GM19463 (cell line): Measurements from ENCODE around the gene PCDHGA9.
"Not testable (repeated sequence)": the region's sequence is repeated elsewhere in the genome, so short reads cannot be mapped to it uniquely, and the experiment has no call there.

Experiments used
- ATAC-seq: cut with Tn5 transposase; IDR thresholded peaks from one replicate; pipeline ENCODE4 v1.9.1; 2021; ENCODE audit warnings: mild to moderate bottlenecking, moderate library complexity; ENCODE audit not compliant: unreplicated experiment

The PCDHGA9 gene

DNA sequence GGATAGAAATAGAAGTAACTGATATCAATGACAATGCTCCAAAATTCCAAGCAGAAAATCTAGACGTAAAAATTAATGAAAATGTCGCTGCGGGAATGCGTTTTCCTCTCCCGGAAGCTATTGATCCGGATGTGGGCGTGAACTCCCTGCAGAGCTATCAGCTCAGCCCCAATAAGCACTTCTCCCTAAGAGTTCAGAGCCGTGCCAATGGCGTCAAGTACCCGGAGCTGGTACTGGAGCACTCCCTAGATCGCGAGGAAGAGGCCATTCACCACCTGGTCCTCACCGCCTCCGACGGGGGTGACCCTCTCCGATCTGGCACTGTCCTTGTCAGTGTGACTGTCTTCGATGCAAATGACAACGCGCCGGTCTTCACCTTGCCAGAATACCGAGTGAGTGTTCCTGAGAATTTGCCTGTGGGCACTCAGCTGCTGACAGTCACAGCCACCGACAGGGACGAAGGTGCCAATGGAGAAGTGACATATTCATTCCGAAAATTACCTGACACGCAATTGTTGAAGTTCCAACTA, 11.0 kb downstream of the PCDHGA9 start:
- ATAC-seq: no peak

DNA sequence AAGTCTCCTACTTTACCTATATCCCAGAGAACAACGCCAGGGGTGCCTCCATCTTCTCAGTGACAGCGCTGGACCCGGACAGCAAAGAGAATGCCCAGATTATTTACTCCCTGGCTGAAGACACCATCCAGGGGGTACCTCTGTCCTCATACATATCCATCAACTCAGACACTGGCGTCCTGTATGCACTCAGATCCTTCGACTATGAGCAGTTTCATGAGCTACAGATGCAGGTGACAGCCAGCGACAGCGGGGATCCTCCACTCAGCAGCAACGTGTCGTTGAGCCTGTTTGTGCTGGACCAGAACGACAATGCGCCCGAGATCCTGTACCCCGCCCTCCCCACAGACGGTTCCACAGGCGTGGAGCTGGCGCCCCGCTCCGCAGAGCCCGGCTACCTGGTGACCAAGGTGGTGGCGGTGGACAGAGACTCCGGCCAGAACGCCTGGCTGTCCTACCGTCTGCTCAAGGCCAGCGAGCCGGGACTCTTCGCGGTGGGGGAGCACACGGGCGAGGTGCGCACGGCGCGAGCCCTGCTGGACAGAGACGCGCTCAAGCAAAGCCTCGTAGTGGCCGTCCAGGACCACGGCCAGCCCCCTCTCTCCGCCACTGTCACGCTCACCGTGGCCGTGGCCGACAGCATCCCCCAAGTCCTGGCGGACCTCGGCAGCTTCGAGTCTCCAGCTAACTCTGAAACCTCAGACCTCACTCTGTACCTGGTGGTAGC, 12.1 kb downstream of the PCDHGA9 start:
- ATAC-seq: not testable (repeated sequence)

GRCh38 chr5:141415275-141415618, 12.7 kb downstream of the PCDHGA9 start:
- ATAC-seq: not testable (repeated sequence)

- peak; percentile 67 for ATAC-seq
Observed at GRCh38 chr5:141417494-141418172, 15.1 kb downstream of the PCDHGA9 start, which contains the start of gene PCDHGB7. PCDHGB7 (plus strand) TSS chr5:141417677; CDS start chr5:141417860, 183 bp downstream.

- no peak for ATAC-seq
Observed at GRCh38 chr5:141419074-141419880, 16.7 kb downstream of the PCDHGA9 start.

- peak; percentile 51 for ATAC-seq
Observed at GRCh38 chr5:141420855-141421488, 18.4 kb downstream of the PCDHGA9 start, which contains the start of gene PCDHGA11. PCDHGA11 (plus strand) TSS chr5:141421051; CDS start chr5:141421228, 177 bp downstream.

DNA sequence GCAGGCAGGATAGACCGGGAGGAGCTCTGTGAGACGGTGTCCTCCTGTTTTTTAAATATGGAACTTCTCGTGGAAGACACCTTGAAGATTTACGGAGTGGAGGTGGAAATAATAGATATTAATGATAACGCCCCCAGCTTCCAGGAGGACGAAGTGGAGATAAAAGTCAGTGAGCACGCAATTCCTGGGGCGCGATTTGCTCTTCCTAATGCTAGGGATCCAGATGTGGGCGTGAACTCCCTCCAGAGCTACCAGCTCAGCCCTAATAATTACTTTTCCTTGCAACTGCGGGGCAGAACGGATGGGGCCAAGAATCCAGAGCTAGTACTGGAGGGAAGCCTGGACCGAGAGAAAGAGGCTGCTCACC, 18.9 kb downstream of the PCDHGA9 start:
- no peak for ATAC-seq

- no peak for ATAC-seq
Observed at GRCh38 chr5:141422742-141423291, 20.2 kb downstream of the PCDHGA9 start.

GRCh38 chr5:141427783-141428426, 25.3 kb downstream of the PCDHGA9 start:
- ATAC-seq: no peak

GRCh38 chr5:141430332-141431113, 27.9 kb downstream of the PCDHGA9 start, which contains the start of gene PCDHGA12:
PCDHGA12 (plus strand) TSS chr5:141430507; CDS start chr5:141430760, 253 bp downstream.
- ATAC-seq: peak; percentile 93

DNA sequence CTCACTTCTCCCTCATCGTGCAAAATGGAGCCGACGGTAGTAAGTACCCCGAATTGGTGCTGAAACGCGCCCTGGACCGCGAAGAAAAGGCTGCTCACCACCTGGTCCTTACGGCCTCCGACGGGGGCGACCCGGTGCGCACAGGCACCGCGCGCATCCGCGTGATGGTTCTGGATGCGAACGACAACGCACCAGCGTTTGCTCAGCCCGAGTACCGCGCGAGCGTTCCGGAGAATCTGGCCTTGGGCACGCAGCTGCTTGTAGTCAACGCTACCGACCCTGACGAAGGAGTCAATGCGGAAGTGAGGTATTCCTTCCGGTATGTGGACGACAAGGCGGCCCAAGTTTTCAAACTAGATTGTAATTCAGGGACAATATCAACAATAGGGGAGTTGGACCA, 28.7 kb downstream of the PCDHGA9 start:
- ATAC-seq: peak; percentile 43

GRCh38 chr5:141432308-141432707, 29.7 kb downstream of the PCDHGA9 start:
- not testable (repeated sequence) for ATAC-seq

DNA sequence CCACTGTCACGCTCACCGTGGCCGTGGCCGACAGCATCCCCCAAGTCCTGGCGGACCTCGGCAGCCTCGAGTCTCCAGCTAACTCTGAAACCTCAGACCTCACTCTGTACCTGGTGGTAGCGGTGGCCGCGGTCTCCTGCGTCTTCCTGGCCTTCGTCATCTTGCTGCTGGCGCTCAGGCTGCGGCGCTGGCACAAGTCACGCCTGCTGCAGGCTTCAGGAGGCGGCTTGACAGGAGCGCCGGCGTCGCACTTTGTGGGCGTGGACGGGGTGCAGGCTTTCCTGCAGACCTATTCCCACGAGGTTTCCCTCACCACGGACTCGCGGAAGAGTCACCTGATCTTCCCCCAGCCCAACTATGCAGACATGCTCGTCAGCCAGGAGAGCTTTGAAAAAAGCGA, 30.1 kb downstream of the PCDHGA9 start:
- ATAC-seq: not testable (repeated sequence)

DNA sequence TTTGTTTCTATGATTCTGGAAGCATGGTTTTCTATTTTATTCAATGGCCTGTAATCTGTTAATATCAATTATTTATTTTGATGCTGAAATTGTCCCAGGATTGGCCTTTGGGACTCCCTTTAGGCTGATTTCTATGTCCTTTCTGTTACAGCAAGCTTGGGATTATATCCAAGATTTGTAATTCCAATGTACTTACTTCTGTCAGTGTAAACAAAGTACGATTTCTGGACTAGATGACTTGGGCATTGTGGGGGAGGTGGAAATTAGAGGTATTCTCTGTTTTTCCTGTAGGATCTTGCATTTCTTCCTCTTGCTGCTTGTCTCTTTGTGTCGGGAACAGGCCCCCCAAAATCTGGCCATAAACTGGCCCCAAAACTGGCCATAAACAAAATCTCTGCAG, 31.4 kb downstream of the PCDHGA9 start:
- ATAC-seq: no peak

DNA sequence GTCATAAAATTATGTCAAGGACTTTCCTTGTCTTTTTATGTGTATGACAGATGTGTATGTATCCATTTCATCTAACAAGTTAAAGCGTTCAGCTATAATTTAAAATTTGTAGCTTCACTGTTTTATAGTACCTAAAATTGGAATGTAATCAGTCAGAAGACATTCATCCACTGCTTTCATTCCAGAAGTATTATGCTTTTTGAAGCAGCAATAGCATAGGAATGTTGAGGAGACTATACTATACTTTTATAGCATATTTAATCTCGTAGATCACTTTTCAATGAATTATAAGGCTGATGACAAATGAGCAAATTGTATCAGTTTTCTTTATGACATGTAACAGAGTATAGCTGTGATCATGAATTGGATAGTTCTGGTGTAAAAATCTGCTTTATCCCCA, 34.6 kb downstream of the PCDHGA9 start:
- ATAC-seq: no peak

DNA sequence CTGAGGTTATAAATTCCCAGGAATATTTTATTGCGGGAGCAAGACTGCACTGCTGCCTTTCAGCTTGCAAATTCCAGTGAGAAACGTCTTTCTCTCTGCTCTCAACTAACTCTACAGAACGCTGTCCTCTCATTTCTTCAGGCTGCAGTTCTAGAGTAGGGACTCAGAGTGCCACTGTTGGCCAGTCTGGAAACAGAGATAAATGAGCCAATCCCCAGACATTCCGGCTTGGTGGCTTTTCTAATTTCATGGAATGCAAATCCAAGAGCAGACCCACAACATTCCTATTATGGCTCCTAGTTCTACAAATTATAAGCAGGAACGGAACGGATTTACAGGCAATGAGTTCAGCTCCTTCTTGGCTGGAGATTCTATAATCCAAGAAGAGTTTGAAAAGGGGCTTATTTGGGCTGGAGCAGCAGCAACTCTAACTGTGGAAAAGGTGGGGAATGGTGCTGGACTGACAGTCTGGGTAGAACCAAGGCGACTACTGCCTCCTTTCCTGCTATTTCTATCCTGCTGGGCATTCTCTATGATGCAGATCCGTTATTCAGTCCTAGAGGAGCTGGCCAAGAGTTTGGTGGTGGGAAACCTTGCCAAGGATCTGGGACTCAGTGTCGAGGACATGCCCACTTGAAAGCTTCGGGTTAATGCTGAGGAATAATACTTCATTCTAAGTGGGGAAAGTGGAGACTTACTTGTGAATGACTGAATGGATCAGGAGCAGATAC, 37.0 kb downstream of the PCDHGA9 start:
- no peak for ATAC-seq

GRCh38 chr5:141440341-141440740, 37.8 kb downstream of the PCDHGA9 start:
- ATAC-seq: no peak

DNA sequence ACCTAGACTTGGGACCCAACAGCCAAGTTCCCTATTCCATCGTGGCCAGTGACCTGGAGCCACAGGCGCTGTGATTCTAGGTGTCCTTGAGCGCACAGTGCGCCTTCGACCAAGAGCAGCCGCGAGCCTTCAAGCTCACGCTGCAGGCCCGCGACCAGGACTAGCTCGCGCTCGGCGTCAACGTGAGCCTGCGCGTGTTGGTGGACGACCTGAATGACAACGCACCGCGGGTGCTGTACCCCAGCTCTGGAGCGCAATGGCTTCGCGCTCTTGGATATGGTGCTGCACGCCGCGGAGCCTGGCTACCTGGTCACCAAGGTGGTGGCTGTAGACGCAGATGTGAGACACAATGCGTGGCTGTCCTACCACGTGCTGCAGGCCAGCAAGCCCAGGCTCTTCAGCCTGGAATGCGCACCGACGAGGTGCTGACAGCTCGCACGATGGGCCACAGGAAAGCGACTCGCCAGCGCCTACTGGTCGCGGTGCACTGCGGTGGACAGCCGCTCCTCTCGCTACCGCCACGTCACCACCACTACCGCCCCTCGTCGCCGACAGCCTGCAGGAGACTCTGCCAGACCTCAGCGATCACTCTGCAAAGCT, 39.1 kb downstream of the PCDHGA9 start:
- ATAC-seq: no peak
